GM19452 (cell line): ENCODE results near the gene NEAT1.

ENCODE experiments used
- ATAC-seq: cut with Tn5 transposase; IDR thresholded peaks from one replicate; pipeline ENCODE4 v1.9.1; 2021; ENCODE audit not compliant: unreplicated experiment

NEAT1 gene

GRCh38 chr11:65433657-65434056, 11.1 kb downstream of the NEAT1 start:
- no peak for ATAC-seq

GRCh38 chr11:65434057-65434666, 11.6 kb downstream of the NEAT1 start:
- no peak for ATAC-seq

DNA sequence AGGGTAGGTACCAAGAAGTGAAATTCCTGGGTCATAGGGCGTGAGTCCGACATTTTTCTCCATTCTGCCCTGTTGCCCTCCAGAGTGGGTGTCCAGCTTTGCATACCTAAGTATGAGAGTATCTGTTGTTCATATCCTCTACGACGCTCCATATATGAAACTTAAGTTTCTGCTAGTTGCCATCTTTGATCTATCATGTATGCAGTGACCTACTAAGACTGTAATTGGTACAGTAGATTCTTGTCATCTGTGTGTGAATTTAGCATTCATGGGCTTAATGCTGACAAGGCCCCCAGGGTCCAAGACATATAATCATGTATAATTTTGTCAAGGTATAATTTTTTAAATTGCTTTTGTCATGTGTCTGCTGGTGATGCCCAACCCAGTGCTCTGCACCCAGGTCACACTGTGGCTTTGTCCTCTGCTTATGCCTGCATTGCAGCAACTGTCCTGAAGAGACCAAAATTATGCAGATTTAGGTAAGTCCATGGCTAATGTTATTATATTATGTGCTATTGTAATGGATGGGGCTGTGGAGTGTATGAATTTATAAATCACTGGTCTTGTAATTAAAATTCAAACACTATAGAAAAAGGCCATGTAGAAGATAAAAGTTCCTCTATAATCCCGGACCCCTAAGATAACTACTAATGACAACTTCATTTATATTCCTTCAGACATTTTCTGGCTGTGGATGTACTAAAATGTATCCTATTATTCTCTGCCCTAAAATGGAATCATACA, 12.2 kb downstream of the NEAT1 start:
- no peak for ATAC-seq

- no peak for ATAC-seq
These were observed 12.9 kb downstream of the NEAT1 start for GRCh38 chr11:65435411-65435931.

GRCh38 chr11:65435981-65436411, 13.4 kb downstream of the NEAT1 start:
- no peak for ATAC-seq

DNA sequence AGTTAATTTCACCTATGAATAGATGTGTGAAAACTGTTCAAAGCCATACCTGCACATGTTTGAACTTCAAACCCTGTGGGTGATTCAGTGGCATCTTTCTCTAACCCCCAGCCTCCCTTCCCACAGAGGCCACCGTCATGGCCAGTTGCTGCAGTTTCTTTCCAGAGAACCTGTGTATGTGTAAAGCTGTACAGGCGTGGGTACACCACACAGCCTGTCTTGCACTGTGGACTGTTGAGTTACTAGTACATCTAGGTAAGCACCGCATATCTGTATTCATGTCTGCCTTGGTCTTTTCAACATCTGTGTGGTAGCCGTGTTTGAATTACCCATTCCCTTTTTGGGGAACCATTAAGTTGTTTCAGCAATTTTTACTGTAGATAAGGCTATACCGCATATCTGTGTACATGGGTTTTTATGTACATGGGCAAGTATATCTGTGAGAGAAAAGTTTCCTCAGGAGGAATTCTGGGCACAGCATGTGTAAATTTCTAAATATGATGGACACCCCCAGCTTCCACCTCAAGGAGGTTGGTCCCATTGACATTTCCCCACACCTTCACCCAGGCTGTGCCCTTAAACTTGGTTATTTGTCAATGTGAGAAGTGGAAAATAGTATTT, 13.9 kb downstream of the NEAT1 start:
- ATAC-seq: no peak

- ATAC-seq: no peak
These were observed 15.0 kb downstream of the NEAT1 start for GRCh38 chr11:65437436-65438227.

GRCh38 chr11:65438257-65439151, 15.9 kb downstream of the NEAT1 start:
- no peak for ATAC-seq

DNA sequence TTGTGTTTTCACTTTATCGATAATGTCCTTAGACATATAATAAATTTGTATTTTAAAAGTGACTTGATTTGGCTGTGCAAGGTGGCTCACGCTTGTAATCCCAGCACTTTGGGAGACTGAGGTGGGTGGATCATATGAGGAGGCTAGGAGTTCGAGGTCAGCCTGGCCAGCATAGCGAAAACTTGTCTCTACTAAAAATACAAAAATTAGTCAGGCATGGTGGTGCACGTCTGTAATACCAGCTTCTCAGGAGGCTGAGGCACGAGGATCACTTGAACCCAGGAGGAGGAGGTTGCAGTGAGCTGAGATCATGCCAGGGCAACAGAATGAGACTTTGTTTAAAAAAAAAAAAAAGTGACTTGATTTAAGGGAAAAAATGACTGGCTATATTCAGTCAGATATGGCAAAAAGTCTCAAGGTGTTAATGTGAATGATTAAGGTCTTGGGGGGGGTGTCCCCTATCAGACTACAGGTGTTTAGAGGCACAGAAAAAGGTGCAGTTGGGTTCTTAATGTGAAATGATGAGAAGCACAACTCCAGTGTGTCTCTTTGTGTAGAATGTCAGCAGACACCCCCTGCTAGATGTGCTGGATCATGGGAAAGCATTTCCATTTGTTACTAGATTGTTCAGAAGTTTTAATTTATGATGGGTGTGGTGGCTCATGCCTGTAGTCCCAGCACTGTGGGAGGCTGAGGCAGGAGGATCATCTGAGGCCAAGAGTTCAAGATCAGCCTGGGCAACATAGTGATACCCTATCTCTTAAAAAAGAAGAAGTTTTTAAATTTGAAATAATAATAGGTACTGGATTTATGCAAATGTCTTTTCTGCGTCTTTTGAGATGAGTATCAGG, 17.0 kb downstream of the NEAT1 start:
- ATAC-seq: no peak

- peak; percentile 50 for ATAC-seq
These were observed 18.4 kb downstream of the NEAT1 start for GRCh38 chr11:65440831-65441499.

DNA sequence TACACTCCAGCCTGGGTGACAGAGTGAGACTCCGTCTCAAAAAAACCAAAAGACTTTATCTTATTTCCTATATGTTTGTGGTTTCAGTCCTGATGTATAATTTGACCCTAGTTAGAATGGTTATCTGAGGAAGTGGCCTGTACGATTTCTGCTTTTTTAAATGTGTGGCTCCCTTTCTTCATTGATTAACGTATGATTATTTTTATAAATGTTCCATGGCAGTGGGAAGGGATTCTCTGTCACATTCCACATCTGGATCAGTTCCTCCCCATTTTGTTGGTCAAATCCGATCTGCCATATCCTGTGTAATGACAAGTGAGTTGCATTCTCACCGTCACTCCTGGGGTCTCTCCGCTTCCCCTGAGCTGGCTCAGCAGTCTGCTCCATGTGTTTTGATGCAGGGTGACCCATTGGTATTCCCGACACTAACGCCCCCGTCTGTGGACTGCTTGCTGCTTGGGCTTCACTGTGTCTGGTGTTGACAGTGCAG, 20.3 kb downstream of the NEAT1 start:
- ATAC-seq: no peak

GRCh38 chr11:65444314-65445051, 21.9 kb downstream of the NEAT1 start:
- no peak for ATAC-seq

GRCh38 chr11:65445101-65445603, 22.6 kb downstream of the NEAT1 start:
- ATAC-seq: no peak

DNA sequence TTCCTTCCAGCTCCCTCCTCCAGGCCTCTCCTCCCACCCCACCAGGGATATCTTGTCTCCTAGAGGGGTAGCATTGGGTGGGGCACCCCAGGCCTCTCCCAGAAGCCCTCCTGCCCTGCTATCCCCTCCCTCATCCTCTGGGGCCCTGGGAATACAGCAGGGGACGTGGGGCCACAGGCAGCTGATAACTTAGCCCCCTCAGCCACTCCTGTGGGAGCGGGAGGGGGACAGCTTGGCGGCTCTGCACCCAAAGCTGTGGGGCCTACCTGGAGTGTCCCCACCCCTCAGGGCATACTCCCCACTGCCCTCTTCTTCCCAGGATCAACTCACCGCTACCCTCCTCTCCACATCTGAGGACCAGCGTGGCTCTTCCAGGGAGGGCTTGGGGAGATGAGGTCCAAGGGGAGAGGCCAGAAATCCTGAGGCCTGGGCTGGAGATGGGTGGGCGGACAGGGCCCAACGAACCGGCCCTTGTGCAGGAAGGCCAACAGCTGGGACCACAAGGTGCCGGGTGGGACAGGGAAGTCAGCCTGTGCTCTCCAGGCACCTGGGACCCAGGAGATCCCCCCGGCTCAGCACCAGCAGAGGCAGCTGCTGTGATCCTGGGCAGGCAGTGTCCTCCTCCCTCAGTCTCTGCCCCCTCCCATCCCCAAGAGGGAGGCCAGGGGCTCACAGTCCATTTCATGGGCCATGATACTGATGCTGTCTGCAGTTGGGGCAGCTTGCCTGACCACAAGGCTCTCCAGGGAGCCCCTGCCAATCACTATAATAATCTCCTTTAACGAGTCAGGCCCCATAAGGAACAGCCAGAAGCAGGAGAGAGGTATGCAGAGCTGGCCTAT, 23.2 kb downstream of the NEAT1 start:
- no peak for ATAC-seq

DNA sequence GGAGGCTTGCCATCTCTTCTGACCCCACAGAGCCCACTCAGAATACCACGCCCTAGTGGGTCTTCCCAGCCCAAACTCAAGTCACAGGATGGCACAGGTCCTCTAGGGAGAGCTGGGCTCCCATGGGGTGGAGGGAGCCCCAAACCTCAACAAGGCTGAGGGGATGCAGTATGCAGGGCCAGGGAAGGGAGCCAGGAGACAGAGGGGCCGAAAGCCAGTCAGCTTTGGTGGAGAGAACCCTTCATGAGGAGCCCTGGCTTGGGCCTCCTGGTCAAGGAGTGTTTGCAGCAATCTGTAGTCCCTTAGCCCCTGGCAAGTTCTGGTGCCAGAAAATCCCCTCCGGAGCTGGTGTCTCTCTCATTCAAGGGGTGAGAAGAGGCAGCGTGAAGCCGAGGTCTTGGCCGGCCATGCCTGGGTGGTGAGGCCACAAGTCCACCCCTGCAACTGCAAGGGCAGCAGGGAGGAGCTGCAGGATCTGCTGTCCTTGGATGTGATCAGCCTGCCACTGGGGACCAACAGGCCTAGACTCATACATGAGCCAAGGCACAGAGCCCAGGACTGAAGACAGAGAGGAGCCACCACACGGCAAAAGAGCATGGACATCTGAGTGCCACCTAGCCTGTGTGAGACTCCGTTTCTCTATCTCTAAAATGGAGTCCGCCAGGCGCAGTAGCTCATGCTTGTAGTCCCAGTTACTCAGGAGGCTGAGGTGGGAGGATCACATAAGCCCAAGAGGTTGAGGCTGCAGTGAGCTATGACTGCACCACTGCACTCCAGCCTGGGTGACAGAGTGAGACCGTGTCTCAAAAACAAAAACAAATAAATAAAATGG, 24.1 kb downstream of the NEAT1 start:
- no peak for ATAC-seq

DNA sequence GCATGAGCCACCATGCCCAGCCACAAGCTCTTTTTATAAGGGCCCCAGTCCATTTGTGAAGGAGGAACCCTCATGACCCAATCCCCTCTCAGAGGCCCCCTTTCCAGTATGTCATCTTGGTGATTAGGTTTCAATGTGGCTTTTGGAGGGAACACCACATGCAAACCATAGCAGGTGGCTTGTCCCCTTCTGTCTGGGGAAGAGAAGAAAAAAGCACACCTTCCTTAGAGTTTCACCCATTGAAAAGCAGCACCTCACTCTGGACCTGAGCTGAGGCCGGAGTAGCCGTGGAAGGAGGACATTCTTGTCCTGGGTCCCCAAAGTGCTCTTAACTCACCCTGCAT, 25.4 kb downstream of the NEAT1 start:
- ATAC-seq: no peak
